HG03064 (cell line): Measurements from ENCODE around the gene SENP5.

Experiments used
- ATAC-seq: cut with Tn5 transposase; IDR thresholded peaks from one replicate; pipeline ENCODE4 v1.9.1; 2021; ENCODE audit warnings: low read depth; ENCODE audit not compliant: unreplicated experiment

Gene SENP5

GRCh38 chr3:196886144-196886543, 18.4 kb downstream of the SENP5 start:
- ATAC-seq = no peak

- ATAC-seq = no peak
Observed at GRCh38 chr3:196889844-196890708, 22.4 kb downstream of the SENP5 start.

- ATAC-seq = no peak
Observed at GRCh38 chr3:196894557-196895295, 27.0 kb downstream of the SENP5 start.

GRCh38 chr3:196896229-196896628, 28.5 kb downstream of the SENP5 start:
- no peak for ATAC-seq

GRCh38 chr3:196901768-196902167, 34.0 kb downstream of the SENP5 start:
- no peak for ATAC-seq

GRCh38 chr3:196902296-196902695, 34.6 kb downstream of the SENP5 start:
- ATAC-seq = no peak

- ATAC-seq = no peak
Observed at GRCh38 chr3:196903740-196904139, 36.0 kb downstream of the SENP5 start.

GRCh38 chr3:196914866-196915265, 47.1 kb downstream of the SENP5 start:
- no peak for ATAC-seq

GRCh38 chr3:196915375-196915774, 47.7 kb downstream of the SENP5 start:
- ATAC-seq = no peak

GRCh38 chr3:196916221-196916620, 48.5 kb downstream of the SENP5 start:
- ATAC-seq = no peak

GRCh38 chr3:196916995-196917394, 49.3 kb downstream of the SENP5 start:
- no peak for ATAC-seq

- no peak for ATAC-seq
Observed at GRCh38 chr3:196918968-196919367, 51.2 kb downstream of the SENP5 start.

GRCh38 chr3:196920733-196921132, 53.0 kb downstream of the SENP5 start:
- no peak for ATAC-seq

GRCh38 chr3:196927571-196928453, 60.1 kb downstream of the SENP5 start:
- ATAC-seq = no peak

- ATAC-seq = no peak
Observed at GRCh38 chr3:196931157-196931556, 63.4 kb downstream of the SENP5 start.

- ATAC-seq = no peak
Observed at GRCh38 chr3:196931828-196932587, 64.3 kb downstream of the SENP5 start.

- ATAC-seq = no peak
Observed at GRCh38 chr3:196932600-196932999, 64.9 kb downstream of the SENP5 start.

GRCh38 chr3:196936288-196936687, 68.6 kb downstream of the SENP5 start:
- no peak for ATAC-seq

- no peak for ATAC-seq
Observed at GRCh38 chr3:196938124-196938523, 70.4 kb downstream of the SENP5 start.

GRCh38 chr3:196938576-196938975, 70.9 kb downstream of the SENP5 start:
- no peak for ATAC-seq
